Hepatocyte (in vitro differentiated cells): ENCODE results near the gene ARHGEF10L. TPM values are rescaled to one million over a fixed set of nuclear protein-coding genes. Genes with fewer than 3 reads are reported as not detected.
A peak's percentile ranks its signal among the peaks of the same experiment; 100 is the strongest.

ENCODE experiments used
- DNase-seq: peaks from one replicate; pipeline ENCODE4 v3.0.0-alpha.2; 2016; ENCODE audit warnings: low spot score
- H2AFZ ChIP-seq: fragments of 200-600 bp; sonication (generic); 2 replicates; pipeline ENCODE4 v1.6.0; 2016; ENCODE audit warnings: antibody characterized with exemption, mild to moderate bottlenecking
- H3K27ac ChIP-seq: fragments of 200-600 bp; sonication (generic); 2 replicates; pipeline ENCODE4 v1.5.1; 2016; ENCODE audit warnings: mild to moderate bottlenecking
- H3K27me3 ChIP-seq: fragments of 200-600 bp; sonication (generic); 2 replicates; pipeline ENCODE4 v1.6.1; 2016
- H3K36me3 ChIP-seq: fragments of 200-600 bp; sonication (generic); replicated peaks from 2 replicates; pipeline ENCODE4 v1.5.1; 2016; ENCODE audit warnings: low read depth; ENCODE audit not compliant: insufficient read depth
- H3K4me1 ChIP-seq: fragments of 200-600 bp; sonication (generic); 2 replicates; pipeline ENCODE4 v1.5.1; 2016; ENCODE audit warnings: mild to moderate bottlenecking, moderate library complexity; ENCODE audit not compliant: insufficient read depth
- H3K4me2 ChIP-seq: fragments of 200-600 bp; sonication (generic); 2 replicates; pipeline ENCODE4 v1.6.0; 2016
- H3K4me3 ChIP-seq: fragments of 200-600 bp; sonication (generic); 2 replicates; pipeline ENCODE4 v1.5.1; 2016; ENCODE audit warnings: mild to moderate bottlenecking
- H3K79me2 ChIP-seq: fragments of 200-600 bp; sonication (generic); 2 replicates; pipeline ENCODE4 v1.6.0; 2017; ENCODE audit warnings: mild to moderate bottlenecking
- H3K9me2 ChIP-seq: fragments of 200-600 bp; sonication (generic); replicated peaks from 2 replicates; pipeline ENCODE4 v1.6.0; 2017; ENCODE audit warnings: mild to moderate bottlenecking; ENCODE audit not compliant: insufficient read depth
- H3K9me3 ChIP-seq: fragments of 200-600 bp; sonication (generic); 2 replicates; pipeline ENCODE4 v1.5.1; 2016; ENCODE audit warnings: low read depth, mild to moderate bottlenecking
- H4K20me1 ChIP-seq: fragments of 200-600 bp; sonication (generic); 2 replicates; pipeline ENCODE4 v1.6.0; 2016; ENCODE audit warnings: mild to moderate bottlenecking; ENCODE audit not compliant: insufficient read depth, poor library complexity, severe bottlenecking
- EZH2 ChIP-seq: fragments of 200-600 bp; sonication (generic); IDR thresholded peaks from 2 replicates; pipeline ENCODE4 v1.6.1; 2016; ENCODE audit warnings: antibody characterized with exemption, mild to moderate bottlenecking, borderline replicate concordance
- EZH2phosphoT487 ChIP-seq: fragments of 200-600 bp; sonication (generic); IDR thresholded peaks from one replicate; pipeline ENCODE4 v1.6.1; 2018; ENCODE audit warnings: antibody characterized with exemption, mild to moderate bottlenecking, low read depth, moderate library complexity; ENCODE audit not compliant: unreplicated experiment, severe bottlenecking
- WGBS: methylation state at CpG from one replicate; pipeline ENCODE4 v1.1.6; 2016; ENCODE audit warnings: low lambda C conversion rate; ENCODE audit errors: missing lambda C conversion rate; 5-methylcytosine and 5-hydroxymethylcytosine counted together
- polyA plus RNA-seq: library from polyadenylated mRNA; unstranded; fragments of >200 nt; fragmentation: Nextera tagmentation; extraction: Ambion mirVana; gene quantifications from 2 replicates; pipeline ENCODE4 v1.2.1, GENCODE V29; 2016
- total RNA-seq: library from RNA; depleted of rRNA; stranded (reverse); fragments of >200 nt; gene quantifications from 2 replicates; pipeline ENCODE4 v1.2.3, GENCODE V29; 2014
- TF ChIP-seq, protein P1 (sequence below): fragments of 200-600 bp; sonication (generic); IDR thresholded peaks from 2 replicates; pipeline ENCODE4 v1.5.1; 2016; ENCODE audit warnings: antibody characterized with exemption, mild to moderate bottlenecking; ENCODE audit not compliant: poor library complexity

The ARHGEF10L gene
- total and polyA plus RNA-seq, 2 experiments from 2014 or later = 40.4 to 48.3 TPM

DNA sequence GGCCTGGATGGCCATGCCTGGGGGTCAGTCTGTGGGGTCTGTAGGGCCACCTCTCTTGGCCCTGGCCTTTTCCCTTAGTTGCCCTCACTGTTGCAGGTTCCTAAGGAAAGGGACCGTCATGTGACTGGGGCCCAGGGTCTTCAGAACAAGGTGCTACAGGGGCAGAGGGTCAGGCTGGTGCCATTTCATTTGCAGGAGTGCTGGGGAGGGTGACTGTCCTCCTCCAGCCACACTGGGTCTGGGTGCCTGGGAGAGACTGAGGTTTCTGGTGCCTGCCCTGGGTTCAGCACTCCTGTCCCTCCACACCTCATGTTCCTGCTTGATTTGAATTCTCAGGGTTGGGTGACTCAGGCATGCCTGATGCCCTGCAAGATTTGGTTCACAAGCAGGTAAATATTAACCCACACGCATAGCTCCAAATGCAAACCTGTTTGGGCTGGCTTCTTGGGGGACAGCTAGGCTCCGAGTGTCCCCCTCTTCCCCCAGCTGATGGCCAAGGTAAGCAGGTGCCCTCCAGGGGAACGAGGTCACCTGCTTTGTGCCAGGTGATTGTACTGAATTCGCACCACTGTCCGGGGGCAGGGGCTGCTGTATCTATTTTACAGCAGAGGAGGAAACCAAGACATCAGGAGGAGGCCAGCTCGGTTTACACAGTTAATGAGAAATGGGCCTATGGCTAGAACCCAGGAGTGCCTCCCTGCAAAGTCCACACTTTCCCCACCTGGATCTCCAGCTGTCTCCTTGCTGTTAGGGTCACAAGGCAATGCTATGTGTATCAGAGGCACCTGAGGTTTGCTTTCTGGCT is 20.3 kb downstream of the ARHGEF10L start:
- TF ChIP-seq EZH2phosphoT487 = no peak
- no peak for TF ChIP-seq EZH2
- TF ChIP-seq, protein P1, sequence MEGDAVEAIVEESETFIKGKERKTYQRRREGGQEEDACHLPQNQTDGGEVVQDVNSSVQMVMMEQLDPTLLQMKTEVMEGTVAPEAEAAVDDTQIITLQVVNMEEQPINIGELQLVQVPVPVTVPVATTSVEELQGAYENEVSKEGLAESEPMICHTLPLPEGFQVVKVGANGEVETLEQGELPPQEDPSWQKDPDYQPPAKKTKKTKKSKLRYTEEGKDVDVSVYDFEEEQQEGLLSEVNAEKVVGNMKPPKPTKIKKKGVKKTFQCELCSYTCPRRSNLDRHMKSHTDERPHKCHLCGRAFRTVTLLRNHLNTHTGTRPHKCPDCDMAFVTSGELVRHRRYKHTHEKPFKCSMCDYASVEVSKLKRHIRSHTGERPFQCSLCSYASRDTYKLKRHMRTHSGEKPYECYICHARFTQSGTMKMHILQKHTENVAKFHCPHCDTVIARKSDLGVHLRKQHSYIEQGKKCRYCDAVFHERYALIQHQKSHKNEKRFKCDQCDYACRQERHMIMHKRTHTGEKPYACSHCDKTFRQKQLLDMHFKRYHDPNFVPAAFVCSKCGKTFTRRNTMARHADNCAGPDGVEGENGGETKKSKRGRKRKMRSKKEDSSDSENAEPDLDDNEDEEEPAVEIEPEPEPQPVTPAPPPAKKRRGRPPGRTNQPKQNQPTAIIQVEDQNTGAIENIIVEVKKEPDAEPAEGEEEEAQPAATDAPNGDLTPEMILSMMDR = no peak
- peaks cover 26% of the 10 kb centered on the region for H3K4me1 ChIP-seq

DNA sequence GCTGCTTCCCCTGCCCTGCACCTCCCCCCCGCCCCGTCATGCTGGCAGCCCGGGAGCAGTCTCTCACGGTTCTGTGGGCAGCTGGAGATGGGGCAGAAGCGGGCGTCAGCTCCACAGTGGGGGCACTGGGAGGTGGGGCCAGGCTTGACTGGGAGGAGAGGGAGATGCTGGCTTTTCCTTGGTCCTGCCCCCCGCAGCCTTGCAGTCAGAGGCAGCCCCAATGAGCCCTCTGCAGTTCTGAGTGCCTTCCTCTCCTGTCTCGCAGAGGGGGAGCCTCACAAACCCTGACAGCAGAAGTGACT is 21.7 kb downstream of the ARHGEF10L start:
- Histone ChIP-seq H3K4me3 (no peak overlapping the region), H3K27me3 (no peaks in the 10 kb centered on the region), H2AFZ (no peak overlapping the region), H3K79me2 (peaks cover 50% of the 10 kb centered on the region), H3K36me3 (no peaks in the 10 kb centered on the region), H3K4me2 (no peak overlapping the region), H3K27ac (peak overlapping the region; percentile 94), H4K20me1 (no peaks in the 10 kb centered on the region), H3K4me1 (peaks cover 33% of the 10 kb centered on the region), H3K9me2 (no peaks in the 10 kb centered on the region), H3K9me3 (no peaks in the 10 kb centered on the region)
- TF ChIP-seq EZH2phosphoT487 (no peak), EZH2 (no peak)
- TF ChIP-seq, protein P1 = no peak
- 93% methylated on average over 8 of the region's 8 CpGs for WGBS
- DNase-seq = no peak

More for the DNA sequence above, 20.3 kb downstream of the ARHGEF10L start:
- Histone ChIP-seq H3K9me3 (no peaks in the 10 kb centered on the region), H3K4me3 (no peak overlapping the region), H4K20me1 (no peaks in the 10 kb centered on the region), H3K36me3 (no peaks in the 10 kb centered on the region), H3K27me3 (no peaks in the 10 kb centered on the region), H3K79me2 (peaks cover 49% of the 10 kb centered on the region), H3K27ac (peak overlapping the region; percentile 94), H3K4me2 (peak overlapping the region; percentile 57), H2AFZ (no peak overlapping the region), H3K9me2 (no peaks in the 10 kb centered on the region)
- WGBS = 75% methylated on average over 7 of the region's 7 CpGs
- peak; percentile 68 for DNase-seq

DNA sequence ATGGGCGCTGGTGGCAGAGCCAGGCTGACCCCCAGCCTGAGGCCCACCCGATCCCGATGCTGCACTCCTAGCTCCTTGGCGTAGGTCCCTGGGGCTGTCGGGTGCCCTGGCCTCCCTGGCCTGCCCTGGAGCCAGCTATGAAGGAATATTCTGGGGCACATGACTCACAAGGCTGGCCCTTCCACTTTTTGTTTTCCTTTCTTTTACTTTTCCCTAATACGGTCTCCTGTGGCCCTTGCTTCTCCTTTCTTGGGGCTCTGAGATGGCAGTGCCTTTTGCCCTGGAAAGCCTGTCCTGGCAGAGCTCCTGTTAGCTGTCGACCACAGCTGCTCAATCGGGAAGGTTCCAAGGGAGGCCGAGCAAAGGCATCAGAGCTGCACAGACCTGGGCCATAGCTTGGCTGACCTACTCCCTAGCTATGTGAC is 22.1 kb downstream of the ARHGEF10L start:
- H3K4me3 ChIP-seq = no peak overlapping the region
- H4K20me1 ChIP-seq = no peaks in the 10 kb centered on the region
- no peaks in the 10 kb centered on the region for H3K9me2 ChIP-seq
- H3K9me3 ChIP-seq = no peaks in the 10 kb centered on the region
- H3K4me1 ChIP-seq = peaks cover 33% of the 10 kb centered on the region
- no peak for DNase-seq
- peaks cover 50% of the 10 kb centered on the region for H3K79me2 ChIP-seq
- TF ChIP-seq, protein P1 = no peak
- TF ChIP-seq EZH2 = no peak
- no peak for TF ChIP-seq EZH2phosphoT487
- WGBS = 91% methylated on average over 9 of the region's 9 CpGs
- no peak overlapping the region for H2AFZ ChIP-seq
- H3K4me2 ChIP-seq = no peak overlapping the region
- H3K27me3 ChIP-seq = no peaks in the 10 kb centered on the region
- H3K36me3 ChIP-seq = no peaks in the 10 kb centered on the region
- H3K27ac ChIP-seq = no peak overlapping the region
